GM15510 (cell line): ENCODE measurements around the gene TSEN15.

Experiments
- POLR2A ChIP-seq: IDR thresholded peaks from 3 replicates; pipeline ENCODE4 v1.6.1; 2011; ENCODE audit warnings: borderline replicate concordance; ENCODE audit not compliant: insufficient read length; ENCODE audit errors: extremely low read depth

TSEN15 gene

DNA sequence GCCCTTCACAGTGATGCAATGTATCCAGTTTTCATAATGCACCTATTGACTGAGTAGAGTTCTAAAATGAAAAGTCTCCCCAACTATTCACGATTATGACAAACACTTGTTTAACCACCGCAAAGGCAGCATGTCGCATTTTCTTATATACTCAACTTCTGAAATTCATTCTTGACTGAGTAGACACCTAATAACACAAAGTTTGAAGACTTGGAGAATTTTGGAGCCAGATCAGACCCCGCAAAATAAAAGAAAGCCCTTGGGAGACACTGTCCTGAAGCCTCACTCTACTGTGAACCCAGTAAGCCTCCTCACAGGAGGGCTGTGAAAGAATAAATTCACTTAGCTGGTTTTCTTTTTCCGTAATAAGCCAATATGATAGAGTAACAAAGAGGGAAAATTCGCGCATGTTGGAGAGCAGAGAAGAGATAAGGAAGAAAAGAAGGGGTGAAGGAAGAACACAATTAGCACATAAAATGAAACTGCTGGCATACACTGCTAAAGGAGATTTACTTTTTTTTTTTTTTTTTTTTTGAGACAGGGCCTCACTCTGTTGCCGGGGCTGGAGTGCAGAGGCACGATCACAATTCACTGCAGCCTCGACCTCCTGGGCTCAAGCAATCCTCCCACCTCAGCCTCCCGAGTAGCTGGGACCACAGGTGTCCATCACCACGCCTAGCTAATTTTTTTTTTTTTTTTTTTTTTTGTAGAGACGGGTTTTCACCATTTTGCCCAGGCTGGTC, 13.5 kb upstream of the TSEN15 start:
- no peak for TF ChIP-seq POLR2A

DNA sequence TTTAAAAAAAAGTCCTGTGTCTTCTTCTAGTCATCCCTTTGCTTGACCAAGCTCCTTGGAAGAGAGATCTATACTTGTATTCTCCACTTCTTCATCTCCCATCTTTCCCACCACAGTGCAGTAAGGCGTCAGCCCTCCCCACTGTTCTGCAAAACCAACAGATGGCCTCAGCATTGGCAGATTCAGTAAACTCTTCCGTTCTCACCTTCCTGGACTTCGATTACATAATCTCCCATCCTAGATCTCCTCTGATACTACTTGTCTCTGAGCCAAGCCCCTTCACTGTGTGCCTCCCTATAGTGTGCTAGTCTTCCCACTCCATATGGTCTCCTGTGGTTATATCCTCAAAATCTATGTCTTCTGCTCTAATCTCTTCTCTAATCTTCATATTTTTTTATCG, 12.4 kb upstream of the TSEN15 start:
- no peak for TF ChIP-seq POLR2A

DNA sequence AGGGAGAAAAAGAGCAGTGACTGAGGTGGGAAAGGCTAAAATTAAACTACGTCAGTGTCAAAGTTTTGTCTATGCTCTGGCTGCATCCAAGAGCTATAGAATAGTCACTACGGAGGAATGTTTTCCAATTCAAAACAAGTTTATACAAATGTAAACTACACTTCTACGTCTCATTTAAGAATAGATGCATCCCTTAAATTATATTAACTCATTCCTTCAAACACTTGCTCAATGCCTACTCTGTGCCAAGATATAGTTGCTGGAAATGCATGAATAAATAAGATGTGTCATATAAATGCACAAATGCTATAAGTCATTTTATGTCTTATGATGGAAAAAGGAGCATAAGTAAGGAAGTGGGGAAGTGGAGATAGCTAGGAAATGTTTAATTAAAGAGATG, 9.8 kb upstream of the TSEN15 start:
- no peak for TF ChIP-seq POLR2A

DNA sequence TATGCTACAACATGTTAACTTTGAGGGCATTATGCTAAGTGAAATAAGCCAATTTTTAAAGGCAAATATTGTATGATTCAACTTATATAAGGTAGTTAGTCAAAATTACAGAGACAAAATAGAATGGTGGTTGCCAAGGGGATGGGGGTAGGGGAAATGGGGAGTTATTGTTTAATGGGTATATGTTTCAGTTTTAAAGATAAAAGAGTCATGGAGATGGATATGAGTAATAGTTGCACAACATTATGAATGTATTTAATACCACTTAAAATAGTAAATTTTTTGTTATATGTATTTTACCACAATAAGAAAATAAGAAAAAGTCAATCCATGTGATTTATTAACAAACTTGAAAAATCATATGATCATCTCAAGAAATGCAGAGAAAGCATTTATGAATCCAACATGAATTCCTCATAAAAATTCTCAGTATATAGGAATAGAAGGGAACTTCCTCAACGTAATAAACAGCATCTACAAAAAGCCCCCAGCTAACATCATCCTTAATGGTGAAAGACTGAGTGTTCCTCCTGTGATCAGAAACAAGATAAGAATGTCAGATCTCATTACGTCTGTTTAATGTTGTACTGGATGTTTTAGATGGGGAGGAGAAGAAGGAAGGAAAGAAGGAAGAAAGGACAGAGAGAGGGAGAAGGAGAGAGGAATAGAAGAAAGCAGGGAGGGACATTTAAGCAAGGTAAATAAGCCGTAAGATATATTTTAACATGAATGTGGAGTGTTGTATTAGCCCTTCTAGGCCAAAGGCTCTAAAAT, 6.7 kb upstream of the TSEN15 start:
- TF ChIP-seq POLR2A = no peak

DNA sequence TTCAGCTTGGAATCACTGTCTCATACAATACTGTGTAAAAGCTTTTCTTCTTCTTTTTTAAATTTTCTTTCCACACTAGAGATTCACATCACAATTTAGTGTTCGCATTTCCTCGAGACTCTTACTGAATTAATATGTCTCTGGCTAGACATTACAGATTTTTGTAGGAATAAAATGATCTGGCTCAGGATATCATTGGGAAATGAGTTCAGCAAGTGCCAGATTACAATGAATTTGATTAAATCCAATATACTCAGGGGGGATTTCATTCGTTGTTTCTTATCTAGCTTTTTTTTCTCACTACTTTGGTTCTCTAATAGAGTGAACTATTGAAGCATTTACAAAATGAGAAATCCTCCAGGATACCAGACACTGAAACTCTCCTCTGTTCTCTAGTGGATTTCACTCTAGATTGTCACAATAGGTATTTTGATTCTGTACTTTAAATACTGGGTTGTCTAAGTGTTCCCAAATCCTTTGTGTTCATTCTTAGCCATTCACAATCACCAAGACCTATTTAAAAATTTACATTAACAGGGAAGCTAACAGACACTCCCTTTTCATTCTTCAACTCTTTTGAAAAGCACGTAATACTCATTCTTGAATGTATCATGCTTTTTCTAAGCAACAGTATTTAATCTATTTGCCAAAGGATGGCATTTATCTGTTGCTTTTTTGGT, 2.8 kb upstream of the TSEN15 start:
- no peak for TF ChIP-seq POLR2A

DNA sequence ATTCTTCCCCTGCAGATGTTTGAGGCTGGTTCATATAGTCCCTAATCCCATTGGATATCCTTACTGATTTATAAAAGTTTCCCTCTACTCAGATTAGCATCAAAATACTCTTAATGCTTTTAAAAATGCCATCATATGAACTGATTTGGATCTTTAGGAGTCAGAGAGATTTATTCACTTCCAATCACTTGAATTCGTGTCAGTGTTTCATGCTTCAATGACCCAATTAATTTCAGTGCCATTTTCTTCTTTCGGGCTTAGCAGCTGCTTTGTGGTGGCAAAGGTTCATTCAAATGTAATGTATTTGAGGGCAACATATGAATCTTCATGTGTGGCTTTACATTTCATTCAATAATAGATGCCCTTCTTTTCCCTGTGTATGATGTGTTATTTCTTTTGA, 2.2 kb upstream of the TSEN15 start:
- no peak for TF ChIP-seq POLR2A

DNA sequence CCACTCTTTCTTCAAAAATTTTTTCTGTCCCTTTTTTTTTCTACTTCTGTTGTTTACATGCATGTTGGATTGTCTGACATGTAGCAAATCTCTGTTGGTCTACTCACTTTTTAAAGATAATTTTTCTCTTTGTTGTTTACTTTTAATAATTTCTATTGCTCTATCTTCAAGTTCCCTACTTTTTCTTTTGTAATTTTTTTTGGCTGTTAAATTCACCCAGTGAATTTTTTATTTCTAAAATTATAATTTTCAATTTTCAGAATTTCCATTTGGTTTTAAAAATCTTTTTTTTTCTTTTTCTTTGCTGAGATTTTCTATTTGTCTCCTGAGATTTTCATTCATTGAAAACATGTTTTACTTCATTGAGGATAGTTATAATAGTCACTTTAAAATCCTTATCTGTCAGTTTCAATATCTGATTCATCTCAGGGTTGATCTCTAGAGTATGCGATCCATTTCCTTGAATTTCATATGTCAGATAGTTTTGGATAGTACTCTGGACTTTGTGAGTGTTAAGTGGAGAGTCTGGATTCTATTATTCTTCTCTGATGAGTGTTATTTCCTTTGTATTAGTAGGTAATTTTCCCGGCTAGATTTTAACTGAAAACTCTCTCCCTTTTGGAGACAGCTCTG, 1.6 kb upstream of the TSEN15 start:
- no peak for TF ChIP-seq POLR2A

DNA sequence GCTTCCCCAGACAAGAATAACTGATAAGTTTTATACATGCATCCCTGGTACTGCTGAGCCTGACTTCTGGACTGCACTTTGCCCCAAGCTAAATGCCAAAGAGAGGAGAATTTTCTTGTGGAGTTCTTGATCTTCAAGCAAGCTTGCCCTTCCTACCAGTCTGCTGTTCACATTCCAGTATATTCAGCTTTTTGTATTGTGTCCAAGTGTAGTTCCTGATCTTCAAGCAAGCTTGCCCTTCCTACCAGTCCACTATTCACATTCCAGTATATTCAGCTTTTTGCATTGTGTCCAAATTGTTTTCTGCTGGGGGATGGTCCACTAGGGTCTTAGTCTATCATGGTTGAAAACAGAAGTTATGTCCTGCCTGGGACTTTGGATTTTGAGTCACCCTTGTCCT, 894 bp upstream of the TSEN15 start:
- no peak for TF ChIP-seq POLR2A

DNA sequence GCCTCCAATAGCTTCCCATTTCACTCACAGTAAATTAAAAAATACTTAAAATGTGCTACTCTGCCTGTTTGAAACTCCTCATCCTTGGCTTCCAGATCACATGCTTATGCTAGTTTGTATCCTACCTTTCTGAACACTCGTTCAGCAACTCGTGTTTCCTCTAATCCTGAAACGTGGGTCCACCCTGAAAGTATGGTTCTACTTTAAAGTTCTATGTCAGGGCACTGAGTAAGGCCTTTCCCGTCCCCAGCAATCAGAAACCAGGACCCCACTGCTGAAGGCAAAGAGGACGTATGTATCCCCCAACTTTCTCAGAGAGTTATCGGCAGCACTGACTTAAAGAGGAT, 419 bp upstream of the TSEN15 start:
- no peak for TF ChIP-seq POLR2A

DNA sequence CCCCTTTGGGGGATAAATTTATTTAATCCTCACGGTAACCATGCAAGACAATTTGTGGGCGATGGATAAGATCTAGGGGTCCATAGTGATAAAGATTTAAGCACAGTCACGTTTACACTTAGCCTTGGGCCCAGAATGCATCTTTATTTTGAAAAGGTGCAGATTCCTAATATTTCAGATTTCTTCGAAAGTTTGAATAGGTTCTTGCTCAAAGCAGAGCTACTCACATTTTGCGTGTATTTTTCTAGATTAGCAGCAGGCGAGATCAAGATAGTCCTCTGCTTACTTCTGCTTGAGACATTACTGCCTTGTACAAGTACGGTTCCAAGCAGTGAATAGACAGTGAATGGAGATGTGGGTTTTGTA, 647 bp downstream of the TSEN15 start:
- no peak for TF ChIP-seq POLR2A

DNA sequence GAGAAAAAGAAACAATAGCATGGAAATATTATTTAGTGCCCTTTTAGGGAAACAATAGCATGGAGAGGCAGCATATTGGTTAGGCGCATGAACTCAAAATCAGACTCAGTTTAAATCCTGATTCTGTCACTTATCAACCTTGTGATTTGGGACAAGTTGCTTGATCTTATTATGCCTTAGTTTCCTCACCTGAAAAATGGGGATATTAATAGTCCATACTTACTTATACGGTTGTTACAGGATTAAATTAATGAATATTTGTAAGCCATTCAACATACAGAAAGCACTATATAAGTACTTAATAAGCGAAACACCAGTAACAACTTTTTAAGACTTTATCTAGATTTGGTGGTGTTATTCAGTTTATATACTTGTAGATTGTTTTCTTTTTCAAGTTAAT, 1.2 kb downstream of the TSEN15 start:
- TF ChIP-seq POLR2A = no peak

DNA sequence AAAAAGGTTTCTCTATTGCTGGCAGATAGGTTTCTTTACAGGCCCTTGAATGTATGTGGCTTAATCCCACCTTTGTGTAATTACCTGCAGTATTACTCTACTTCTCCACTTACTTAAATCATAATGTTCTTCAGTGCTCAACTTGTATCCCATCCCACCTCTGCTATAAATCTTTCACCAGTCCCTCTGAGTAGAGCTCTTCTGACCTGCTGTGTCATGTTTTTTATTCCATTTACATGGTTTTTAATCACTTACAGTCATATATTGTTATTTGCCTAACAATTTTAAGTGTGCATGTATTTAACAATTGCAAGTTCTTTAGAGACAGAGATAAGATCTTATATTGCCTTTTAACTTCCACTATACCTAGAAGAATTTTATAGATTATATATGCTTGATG, 2.4 kb downstream of the TSEN15 start:
- TF ChIP-seq POLR2A = no peak

DNA sequence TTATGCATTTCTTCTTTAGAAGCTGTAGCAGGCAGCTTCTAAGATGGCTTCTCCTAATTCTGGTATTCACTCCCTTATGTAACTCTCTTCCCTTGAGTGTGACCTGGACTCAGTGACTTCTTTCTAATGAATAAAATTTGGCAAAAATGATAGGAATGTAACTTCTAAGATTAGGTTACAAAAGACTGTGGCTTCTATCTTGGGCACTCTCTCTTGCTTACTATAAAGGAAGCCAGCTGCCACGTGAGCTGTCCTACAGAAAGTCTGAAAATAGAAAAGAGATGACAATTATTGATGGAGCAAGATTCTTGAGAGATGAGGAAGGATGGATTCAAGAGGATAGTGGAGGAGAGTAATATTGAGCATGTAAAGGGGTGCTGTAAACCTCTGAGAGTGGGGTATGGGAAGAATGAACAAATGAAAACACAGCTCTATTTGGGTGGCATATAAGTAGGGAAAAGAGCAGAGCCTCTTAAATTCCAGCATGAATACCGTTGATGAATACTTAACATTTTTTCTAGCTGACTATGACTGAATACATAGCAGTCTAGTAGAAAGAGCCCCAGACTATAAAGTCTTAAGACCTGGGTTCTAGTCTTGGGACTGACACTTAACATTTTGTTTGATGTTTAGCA, 5.5 kb downstream of the TSEN15 start:
- no peak for TF ChIP-seq POLR2A

DNA sequence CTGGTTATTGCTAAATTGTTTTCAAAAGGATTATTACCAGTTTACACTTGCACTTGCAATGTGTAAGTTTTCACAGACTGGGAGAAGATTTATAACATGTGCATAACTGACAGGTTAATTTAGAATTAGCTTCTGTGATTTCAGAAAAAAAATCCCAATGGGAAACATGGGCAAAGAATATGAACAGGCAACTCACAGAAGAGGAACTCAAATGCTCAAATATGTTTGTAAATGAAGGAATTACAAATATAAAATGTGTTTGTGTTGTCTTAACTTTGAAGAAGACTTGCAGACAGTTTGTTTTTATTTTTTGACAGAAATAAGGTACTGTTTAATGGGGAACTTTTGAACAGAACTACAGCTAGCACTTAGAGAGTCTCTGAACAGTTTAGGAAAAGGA, 8.4 kb downstream of the TSEN15 start:
- no peak for TF ChIP-seq POLR2A

DNA sequence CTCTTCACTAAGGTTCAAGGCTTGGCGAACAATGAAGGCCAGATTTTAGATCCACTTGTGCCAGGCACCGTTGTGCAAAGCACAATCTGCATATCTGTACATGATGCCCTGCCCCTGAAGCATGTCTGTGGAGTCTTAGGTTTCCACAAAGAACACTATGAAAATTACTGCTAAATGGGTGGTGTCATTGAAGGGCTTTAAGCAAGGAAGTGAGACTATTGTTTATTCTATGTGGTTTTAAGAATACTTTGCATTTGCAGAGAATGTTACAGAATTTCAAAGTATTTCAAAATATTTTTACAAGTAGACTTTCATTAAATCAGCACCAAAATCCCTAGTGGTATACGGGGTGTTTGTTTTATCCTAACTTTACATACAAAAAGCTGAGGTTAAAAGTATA, 8.8 kb downstream of the TSEN15 start:
- no peak for TF ChIP-seq POLR2A
